Lower leg skin (tissue), 3 donors: ENCODE results near the gene WWOX.

Source experiments
- POLR2A ChIP-seq, 2 donors: fragments of 450-650 bp; IDR thresholded peaks; one replicate each; pipeline ENCODE4 v1.6.1; 2016 to 2017; ENCODE audit warnings: antibody characterized with exemption in 2 of 2, mild to moderate bottlenecking in 1 of 2, moderate library complexity in 1 of 2
- TF ChIP-seq, protein P1 (sequence below), 3 donors: fragments of 450-650 bp; IDR thresholded peaks; one replicate each; pipeline ENCODE4 v1.5.1; 2016; ENCODE audit warnings: antibody characterized with exemption in 3 of 3, mild to moderate bottlenecking in 3 of 3, moderate library complexity in 2 of 3

- TF ChIP-seq, protein P1, sequence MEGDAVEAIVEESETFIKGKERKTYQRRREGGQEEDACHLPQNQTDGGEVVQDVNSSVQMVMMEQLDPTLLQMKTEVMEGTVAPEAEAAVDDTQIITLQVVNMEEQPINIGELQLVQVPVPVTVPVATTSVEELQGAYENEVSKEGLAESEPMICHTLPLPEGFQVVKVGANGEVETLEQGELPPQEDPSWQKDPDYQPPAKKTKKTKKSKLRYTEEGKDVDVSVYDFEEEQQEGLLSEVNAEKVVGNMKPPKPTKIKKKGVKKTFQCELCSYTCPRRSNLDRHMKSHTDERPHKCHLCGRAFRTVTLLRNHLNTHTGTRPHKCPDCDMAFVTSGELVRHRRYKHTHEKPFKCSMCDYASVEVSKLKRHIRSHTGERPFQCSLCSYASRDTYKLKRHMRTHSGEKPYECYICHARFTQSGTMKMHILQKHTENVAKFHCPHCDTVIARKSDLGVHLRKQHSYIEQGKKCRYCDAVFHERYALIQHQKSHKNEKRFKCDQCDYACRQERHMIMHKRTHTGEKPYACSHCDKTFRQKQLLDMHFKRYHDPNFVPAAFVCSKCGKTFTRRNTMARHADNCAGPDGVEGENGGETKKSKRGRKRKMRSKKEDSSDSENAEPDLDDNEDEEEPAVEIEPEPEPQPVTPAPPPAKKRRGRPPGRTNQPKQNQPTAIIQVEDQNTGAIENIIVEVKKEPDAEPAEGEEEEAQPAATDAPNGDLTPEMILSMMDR (IDR thresholded peaks at IDR 0.05), result no peak
- TF ChIP-seq POLR2A (IDR thresholded peaks at IDR 0.05), result no peak
Measured at GRCh38 chr16:78650339-78651074, 551.1 kb downstream of the WWOX start.
